ENCODE measurements around the gene PCDH9.
"Not testable (repeated sequence)": the region's sequence is repeated elsewhere in the genome, so short reads cannot be mapped to it uniquely, and the experiment has no call there.

The PCDH9 gene

GRCh38 chr13:66657165-66657881 lies 572.8 kb downstream of the PCDH9 start:
- no peak for DNase-seq (ENCODE audit: low read depth)

GRCh38 chr13:66655847-66656454 lies 574.2 kb downstream of the PCDH9 start:
- DNase-seq (ENCODE audit: low read depth): no peak

GRCh38 chr13:66644855-66645460 lies 585.2 kb downstream of the PCDH9 start:
- DNase-seq (ENCODE audit: low read depth): no peak

- no peak for DNase-seq (ENCODE audit: low read depth)
Observed at GRCh38 chr13:66640231-66640630, 589.9 kb downstream of the PCDH9 start.

- DNase-seq (ENCODE audit: low read depth): no peak
Observed at GRCh38 chr13:66639044-66639443, 591.1 kb downstream of the PCDH9 start.

GRCh38 chr13:66635526-66635925 lies 594.6 kb downstream of the PCDH9 start:
- DNase-seq (ENCODE audit: low read depth): no peak

GRCh38 chr13:66634384-66634783 lies 595.8 kb downstream of the PCDH9 start:
- no peak for DNase-seq (ENCODE audit: low read depth)

GRCh38 chr13:66627512-66627911 lies 602.6 kb downstream of the PCDH9 start:
- DNase-seq (ENCODE audit: low read depth): no peak

- no peak for DNase-seq (ENCODE audit: low read depth)
Observed at GRCh38 chr13:66624302-66624701, 605.8 kb downstream of the PCDH9 start.

- no peak for DNase-seq (ENCODE audit: low read depth)
Observed at GRCh38 chr13:66623129-66623820, 606.9 kb downstream of the PCDH9 start.

- DNase-seq (ENCODE audit: low read depth): not testable (repeated sequence)
Observed at GRCh38 chr13:66621906-66622447, 608.2 kb downstream of the PCDH9 start.

- DNase-seq (ENCODE audit: low read depth): no peak
Observed at GRCh38 chr13:66618702-66619101, 611.4 kb downstream of the PCDH9 start.

GRCh38 chr13:66617786-66618185 lies 612.4 kb downstream of the PCDH9 start:
- DNase-seq (ENCODE audit: low read depth): no peak

GRCh38 chr13:66612983-66613382 lies 617.2 kb downstream of the PCDH9 start:
- DNase-seq (ENCODE audit: low read depth): no peak

GRCh38 chr13:66586489-66586888 lies 643.6 kb downstream of the PCDH9 start:
- no peak for DNase-seq (ENCODE audit: low read depth)

- DNase-seq (ENCODE audit: low read depth): no peak
Observed at GRCh38 chr13:66585669-66586203, 644.4 kb downstream of the PCDH9 start.

GRCh38 chr13:66581675-66582074 lies 648.5 kb downstream of the PCDH9 start:
- DNase-seq (ENCODE audit: low read depth): no peak

- no peak for DNase-seq (ENCODE audit: low read depth)
Observed at GRCh38 chr13:66578305-66578704, 651.8 kb downstream of the PCDH9 start.

GRCh38 chr13:66577358-66577757 lies 652.8 kb downstream of the PCDH9 start:
- no peak for DNase-seq (ENCODE audit: low read depth)

- DNase-seq (ENCODE audit: low read depth): no peak
Observed at GRCh38 chr13:66576381-66576780, 653.8 kb downstream of the PCDH9 start.

- DNase-seq (ENCODE audit: low read depth): no peak
Observed at GRCh38 chr13:66574606-66575005, 655.5 kb downstream of the PCDH9 start.

GRCh38 chr13:66567899-66568612 lies 662.1 kb downstream of the PCDH9 start:
- DNase-seq (ENCODE audit: low read depth): no peak
